ENCODE data around the gene CAMK4.
"Not testable (repeated sequence)": the region's sequence is repeated elsewhere in the genome, so short reads cannot be mapped to it uniquely, and the experiment has no call there.

Gene CAMK4

GRCh38 chr5:111386832-111387162 lies 162.6 kb downstream of the CAMK4 start:
- no peak for DNase-seq

DNA sequence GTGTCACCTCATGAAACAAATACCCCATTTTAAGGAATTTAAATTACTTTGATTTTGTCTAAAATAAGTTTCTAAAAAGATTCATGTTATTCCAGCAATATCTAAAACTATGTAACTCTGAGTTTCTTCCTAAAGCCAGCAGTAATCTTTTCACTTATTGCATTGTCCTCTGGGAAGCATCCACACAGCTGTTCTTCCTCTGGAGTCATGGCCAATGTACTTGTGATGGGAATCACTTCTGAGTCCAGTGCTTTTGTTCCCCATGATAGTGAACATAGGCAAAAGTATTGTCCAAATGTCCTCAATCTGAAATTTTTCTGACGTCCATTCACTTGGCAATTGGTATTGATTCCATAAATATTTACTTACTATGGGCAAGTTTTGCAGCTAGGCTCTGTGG lies 163.2 kb downstream of the CAMK4 start:
- no peak for DNase-seq

GRCh38 chr5:111389390-111390082 lies 165.4 kb downstream of the CAMK4 start:
- DNase-seq, result no peak

DNA sequence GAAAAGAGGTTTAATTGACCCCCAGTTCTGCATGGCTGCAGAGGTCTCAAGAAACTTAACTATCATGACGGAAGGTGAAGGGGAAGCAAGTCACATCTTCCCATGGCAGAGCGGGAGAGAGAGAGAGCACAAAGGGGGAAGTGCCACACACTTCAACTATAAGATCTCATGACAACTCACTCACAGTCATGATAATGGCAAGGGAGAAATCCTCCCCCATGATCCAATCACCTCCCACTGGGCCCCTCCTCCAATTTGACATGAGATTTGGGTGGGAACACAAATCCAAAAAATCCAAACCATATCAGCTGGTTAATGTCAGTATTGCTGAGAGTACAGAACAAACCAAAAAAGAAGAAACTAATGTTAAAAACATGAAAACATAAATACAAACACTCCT lies 168.0 kb downstream of the CAMK4 start:
- no peak for DNase-seq

GRCh38 chr5:111394586-111394985 lies 170.4 kb downstream of the CAMK4 start:
- DNase-seq, result no peak

DNA sequence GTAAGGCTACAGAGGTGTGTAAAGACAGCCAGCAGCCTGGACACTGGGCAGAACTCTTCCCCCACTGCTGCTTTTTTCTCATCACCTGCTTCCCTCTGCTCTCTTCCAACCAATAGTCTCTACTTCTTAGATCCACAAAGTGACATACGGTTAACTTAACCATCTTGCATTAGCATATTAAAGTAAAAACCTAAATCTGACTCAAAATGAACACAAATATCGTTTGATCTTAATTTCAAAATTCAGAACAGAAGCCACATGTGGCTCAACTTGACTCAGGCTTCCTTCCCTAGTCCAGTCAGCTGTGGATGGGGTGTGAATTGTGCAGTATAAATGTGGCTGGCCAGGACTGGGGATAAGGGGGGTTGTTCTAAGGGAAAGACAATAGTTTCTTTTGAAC lies 173.8 kb downstream of the CAMK4 start:
- DNase-seq, result no peak

GRCh38 chr5:111399113-111399512 lies 174.9 kb downstream of the CAMK4 start:
- DNase-seq, result no peak

DNA sequence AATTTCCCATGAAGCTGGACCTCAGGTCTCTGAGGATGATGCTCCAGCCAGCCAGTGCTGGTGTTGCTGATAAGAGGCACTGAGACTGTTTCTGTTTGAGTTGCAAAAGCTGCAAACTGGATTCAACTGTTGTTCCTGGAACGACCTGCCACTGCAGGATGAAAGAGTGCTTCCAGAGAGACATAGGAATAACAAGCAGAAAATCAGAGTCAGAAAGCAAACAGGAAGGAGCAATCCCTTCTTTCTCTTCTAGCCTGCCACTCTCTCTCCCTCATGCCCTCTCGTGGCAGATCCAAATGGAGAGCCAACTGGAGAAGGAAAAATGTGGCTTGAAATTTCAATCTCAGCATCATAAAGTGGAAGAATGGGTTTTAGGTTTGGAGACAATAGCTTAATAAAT lies 177.7 kb downstream of the CAMK4 start:
- no peak for DNase-seq

- DNase-seq, result no peak
Observed at GRCh38 chr5:111404270-111404769, 180.1 kb downstream of the CAMK4 start.

DNA sequence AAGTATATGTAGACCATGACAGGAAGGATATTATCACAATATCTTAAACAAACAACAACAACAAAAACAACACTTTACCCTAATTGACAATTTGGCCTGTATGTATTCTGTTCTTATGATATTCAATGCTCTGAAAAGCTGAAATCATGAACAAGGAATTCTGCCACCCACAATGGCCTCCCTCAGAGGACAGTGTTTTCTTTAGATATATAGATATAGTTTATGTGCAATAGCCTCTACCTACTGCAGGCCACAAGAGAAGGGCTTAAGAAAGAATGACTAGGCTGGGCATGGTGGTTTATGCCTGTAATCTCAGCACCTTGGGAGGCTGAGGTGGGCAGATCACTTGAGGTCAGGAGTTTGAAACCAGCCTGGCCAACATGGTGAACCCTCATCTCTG lies 183.4 kb downstream of the CAMK4 start:
- DNase-seq, result no peak

DNA sequence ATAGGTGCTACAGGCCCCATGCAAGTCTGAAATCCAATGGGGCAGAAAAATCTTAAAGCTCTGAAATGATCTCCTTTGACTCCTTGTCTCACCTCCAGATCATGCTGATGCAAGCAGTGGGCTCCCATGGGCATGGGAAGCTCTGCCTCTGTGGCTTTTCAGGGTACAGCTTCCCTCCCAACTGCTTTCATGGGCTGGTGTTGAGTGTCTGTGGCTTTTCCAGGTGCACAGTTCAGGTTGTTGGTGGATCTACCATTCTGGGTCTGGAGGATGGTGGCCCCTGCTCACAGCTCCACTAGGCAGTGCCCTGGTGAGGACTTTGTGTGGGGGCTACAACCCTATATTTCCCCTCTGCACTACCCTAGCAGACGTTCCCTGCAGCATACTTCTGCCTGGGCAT lies 184.6 kb downstream of the CAMK4 start:
- DNase-seq, result no peak

- not testable (repeated sequence) for DNase-seq
Observed at GRCh38 chr5:111409266-111409665, 185.1 kb downstream of the CAMK4 start.

- not testable (repeated sequence) for DNase-seq
Observed at GRCh38 chr5:111410067-111410466, 185.9 kb downstream of the CAMK4 start.

- no peak for DNase-seq
Observed at GRCh38 chr5:111411301-111411700, 187.1 kb downstream of the CAMK4 start.

DNA sequence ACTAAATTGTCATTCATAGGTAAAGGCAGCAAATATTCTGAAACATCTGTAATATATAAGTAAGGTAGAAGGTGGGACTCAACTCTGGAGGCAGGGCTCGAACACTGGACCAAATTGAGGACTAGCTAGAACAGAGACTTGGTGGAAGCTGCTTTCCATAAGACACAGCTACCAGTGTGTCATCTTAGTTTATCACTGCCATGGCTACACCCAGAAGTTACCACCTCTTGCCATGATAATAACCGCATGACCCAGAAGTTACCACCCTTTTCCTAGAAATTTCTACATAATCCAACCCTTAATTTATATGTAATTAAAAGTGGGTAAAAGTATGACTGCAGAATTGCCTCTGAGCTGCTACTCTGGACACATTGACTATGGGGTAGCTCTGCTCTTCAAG lies 188.4 kb downstream of the CAMK4 start:
- DNase-seq, result no peak

DNA sequence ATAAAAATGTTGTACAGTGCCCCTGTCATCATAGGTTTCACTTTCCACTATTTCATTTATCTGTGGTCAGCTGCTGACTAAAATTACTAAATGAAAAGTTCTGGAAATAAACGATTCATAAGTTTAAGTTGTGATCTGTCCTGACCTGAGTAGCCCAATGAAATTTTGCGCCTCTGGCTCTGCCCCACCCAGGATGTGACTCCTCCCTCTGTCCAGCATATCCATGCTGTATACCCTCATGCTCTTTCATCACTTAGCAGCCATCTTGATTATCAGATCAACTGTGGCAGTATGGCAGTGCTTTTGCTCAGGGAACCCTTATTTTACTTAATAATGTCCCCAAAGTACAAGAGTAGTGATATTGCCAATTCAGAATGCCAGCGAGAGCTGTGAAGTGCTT lies 190.9 kb downstream of the CAMK4 start:
- DNase-seq, result no peak

DNA sequence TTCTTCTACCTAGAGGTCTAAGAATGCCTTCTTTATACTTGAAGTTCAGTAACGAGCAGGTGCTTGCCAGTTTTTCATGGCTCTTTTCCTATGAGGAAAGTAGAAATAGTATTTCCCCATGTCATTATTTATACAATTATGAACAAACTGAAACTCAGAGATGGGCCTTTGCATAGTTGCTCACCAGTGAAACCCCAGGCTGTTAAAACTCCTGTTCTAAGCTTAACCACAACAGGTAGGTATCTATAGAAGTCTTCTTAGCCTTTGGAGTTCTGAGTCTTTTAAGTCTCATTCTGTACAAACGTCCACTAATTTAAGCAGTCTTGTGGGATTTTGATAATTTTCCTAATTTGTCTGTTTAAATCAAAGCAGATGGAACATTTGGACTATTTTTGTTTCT lies 198.1 kb downstream of the CAMK4 start:
- no peak for DNase-seq

DNA sequence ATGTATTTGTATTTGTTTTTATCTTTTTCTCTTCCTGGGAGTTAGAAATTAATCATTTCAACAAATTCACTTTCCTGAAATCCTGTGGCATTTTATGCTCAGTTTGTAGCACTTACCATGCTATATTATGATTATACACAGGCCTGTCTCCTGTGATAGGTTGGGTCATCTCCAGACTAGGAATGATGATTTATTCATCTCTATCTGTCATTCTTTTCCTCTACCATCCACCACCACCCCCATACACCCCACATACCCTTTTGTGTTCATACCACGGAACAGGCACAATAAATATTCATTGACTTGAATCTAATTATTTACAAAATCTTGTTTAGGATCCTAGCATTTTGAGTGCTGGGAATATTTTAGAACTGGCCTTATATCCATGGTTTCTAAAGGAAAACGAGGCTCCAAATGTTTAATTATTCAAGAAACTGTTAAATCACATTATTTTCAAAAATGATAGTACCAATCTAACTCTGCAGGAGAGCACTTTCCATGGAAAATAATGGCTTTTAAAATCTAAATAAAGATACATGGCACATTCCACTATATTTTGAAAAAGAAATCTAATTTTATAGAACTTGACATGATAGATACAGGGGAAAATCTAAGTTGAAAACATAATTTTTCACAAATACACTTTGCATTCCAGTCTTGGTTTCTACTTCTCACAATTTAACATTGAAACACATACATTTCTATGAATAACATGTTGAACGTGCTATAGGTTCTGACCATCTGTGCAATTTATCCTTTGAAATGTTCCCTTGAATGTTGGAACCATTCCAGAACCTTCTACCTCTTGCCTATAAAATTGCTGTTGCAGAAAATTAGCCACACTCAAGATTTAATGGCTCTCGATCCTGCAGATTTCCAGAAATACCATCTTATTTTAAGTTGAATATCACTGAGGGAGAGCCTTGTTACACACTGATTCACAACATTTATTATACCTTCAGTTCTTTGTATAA lies 198.8 kb downstream of the CAMK4 start:
- DNase-seq, result no peak

DNA sequence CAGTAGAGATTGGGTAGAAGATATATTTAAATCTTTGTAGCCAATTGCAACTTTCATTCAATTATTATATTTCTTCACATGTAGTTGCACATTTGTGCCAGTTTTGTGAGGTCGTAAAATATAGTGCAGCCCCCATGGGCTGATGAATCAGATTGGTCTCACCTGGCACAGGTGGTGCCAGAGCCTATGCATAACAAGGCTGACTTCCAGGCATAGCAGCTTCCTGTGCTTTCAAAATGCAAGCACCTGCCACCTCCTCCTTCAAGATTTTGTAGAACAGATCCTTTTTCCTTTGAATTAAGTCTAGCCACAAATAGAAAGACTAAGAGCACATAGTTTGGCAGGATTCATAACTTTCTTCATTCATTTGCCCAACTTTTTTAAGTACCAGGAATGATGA lies 201.0 kb downstream of the CAMK4 start:
- no peak for DNase-seq

DNA sequence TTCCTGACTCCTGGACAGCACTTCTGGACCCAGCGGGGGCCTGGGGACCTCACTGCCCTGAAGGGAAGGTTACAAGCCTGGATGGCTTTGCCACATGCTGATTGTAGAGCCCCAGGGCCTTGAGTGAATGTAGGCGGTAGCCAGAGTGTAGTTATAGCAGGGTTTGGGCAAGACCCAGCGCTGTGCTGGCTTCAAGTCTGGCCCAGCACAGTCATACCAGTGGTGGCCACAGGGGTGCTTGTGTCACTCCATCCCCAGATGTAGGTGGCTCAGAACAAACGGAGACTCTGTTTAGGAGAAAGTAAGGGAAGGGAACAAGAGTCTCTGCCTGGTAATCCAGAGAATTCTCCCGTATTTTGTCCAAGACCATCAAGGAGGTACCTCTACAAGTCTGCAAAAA lies 203.6 kb downstream of the CAMK4 start:
- DNase-seq, result no peak

DNA sequence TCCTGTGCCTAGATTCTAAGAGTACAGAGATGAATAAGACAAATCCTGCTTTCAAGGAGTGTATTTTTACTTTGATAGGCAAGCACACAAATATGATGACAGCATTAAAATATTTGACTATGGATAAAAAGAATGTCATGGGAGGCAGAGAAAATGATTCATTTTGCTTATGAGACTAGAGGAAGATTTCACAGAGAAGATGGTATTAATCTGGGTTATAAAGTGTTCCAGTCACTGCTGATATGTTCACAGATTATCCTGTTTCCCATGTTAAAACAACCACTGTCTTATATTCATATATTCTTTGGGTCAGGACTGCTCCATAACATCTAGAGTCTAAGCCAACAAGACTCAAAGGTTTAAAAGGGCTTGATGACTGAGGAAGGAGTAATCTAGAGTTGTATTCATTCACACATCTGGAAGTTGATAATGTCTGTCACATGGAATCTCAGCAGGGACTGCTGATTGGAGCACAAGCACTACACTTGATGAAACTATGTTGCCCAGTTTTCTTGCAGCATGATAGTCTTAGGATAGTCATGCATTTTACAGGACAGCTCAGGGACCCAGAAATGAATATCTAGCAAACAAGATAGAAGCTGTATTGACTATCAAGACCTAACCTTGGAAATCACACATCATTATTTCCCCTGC lies 208.8 kb downstream of the CAMK4 start:
- no peak for DNase-seq

DNA sequence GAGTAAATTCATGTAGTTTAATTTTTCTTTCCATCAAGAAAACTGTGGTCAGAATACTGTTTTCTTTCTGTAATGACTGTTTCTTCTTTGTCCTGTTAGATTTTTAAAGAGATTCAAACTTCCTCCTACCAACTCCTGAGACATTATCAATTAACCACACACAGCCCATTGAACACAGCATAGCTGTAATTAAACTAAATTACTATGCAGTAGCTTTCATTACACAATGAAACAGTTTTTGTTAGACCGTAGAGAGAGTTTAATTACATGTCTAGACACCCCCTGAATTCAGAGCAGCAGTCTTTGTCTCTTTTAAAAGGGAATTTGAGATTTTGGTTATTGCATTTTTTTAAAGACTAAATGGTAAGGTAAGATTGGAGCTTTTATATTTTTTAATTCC lies 210.6 kb downstream of the CAMK4 start:
- DNase-seq, result no peak

GRCh38 chr5:111439473-111440075 lies 215.4 kb downstream of the CAMK4 start:
- no peak for DNase-seq

Measured in NCI-H510A treated with DMSO at 0.1 percent for 48 hours (cell line).